ENCODE measurements around the gene ST6GALNAC3. TPM values are rescaled to one million over a fixed set of nuclear protein-coding genes. Genes with fewer than 3 reads are reported as not detected.
A peak's percentile ranks its signal among the peaks of the same experiment; 100 is the strongest.

Gene ST6GALNAC3
- total RNA-seq, 1 experiment from 2014 or later, result 2.2 TPM

DNA sequence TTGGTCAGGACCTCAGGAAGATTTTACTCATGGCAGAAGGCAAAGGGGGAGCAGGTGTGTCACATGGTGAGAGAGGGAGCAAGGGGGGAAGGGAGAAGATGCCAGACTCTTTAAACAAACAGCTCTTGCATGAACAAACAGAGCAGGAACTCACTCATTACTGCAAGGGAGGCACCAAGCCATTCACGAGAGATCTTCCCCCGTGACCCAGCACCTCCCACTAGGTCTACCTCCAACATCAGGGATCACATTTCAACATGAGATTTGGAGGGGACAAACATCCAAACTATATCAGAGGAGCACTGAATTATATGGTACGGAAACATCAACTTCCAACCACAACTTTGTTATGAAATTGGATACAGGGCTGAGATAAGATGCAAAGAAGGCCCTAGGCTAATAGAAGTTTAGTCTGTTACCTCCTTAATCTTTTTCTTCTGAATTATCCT, 164.9 kb downstream of the ST6GALNAC3 start:
- DNase-seq (ENCODE audit: low read depth, low spot score) (no peak), ATAC-seq (no peak)
- Histone ChIP-seq H2AFZ (ENCODE audit: low read depth, low read length, poor library complexity, severe bottlenecking) (no peak overlapping the region), H3K79me2 (ENCODE audit: insufficient read depth, low read length) (no peaks in the 10 kb centered on the region), H4K20me1 (ENCODE audit: insufficient read depth) (no peaks in the 10 kb centered on the region), H3K9me2 (ENCODE audit: insufficient read depth) (no peaks in the 10 kb centered on the region), H3K9ac (ENCODE audit: low read length) (no peak overlapping the region), H3K27me3 (ENCODE audit: insufficient read depth, low read length) (no peaks in the 10 kb centered on the region), H3K4me1 (ENCODE audit: control insufficient read depth in 1 of 2, insufficient read depth in 2 of 2, low read length in 2 of 2) (peaks cover 42 to 52% of the 10 kb centered on the region in 2 experiments), H3K4me2 (ENCODE audit: low read length) (peak overlapping the region; percentile 24; the same call in 1 of the 2 replicates), H3K9me3 (ENCODE audit: control insufficient read depth in 1 of 2, insufficient read depth in 1 of 2, low read depth in 1 of 2, low read length in 2 of 2) (0 out of 4 replicates have a peak, but pooled peaks cover 0 to 3% of the 10 kb centered on the region in 2 experiments), H3K4me3 (replicated peaks in 1 of 2; ENCODE audit: low read depth in 1 of 2, low read length in 2 of 2) (no peak overlapping the region), H3K27ac (ENCODE audit: low read depth, low read length) (peak overlapping the region; percentile 87; the same call in 1 of the 2 replicates), H3K36me3 (ENCODE audit: control insufficient read depth in 1 of 2, insufficient read depth in 2 of 2, low read length in 2 of 2) (no peaks in the 10 kb centered on the region)
- CTCF ChIA-PET, result no interaction called here
- BruUV-seq (replicated peaks), result no TSS peak
- POLR2A ChIA-PET, result no interaction called here
- RAD21 ChIA-PET (ENCODE audit: low non-redundant PET in 1 of 2, low total read pairs in 2 of 2, uncharacterized antibody in 2 of 2, unreplicated experiment in 2 of 2), result no interaction called here
- intact Hi-C loops (cut with micrococcal nuclease), result no loop called here
- TF ChIP-seq EGR1 (IDR thresholded peaks at IDR 0.05; ENCODE audit: low read depth) (no peak), ELF1 (IDR thresholded peaks at IDR 0.05; ENCODE audit: borderline replicate concordance, low read depth) (no peak), SIN3A (IDR thresholded peaks at IDR 0.05; ENCODE audit: low read depth) (no peak), EZH2phosphoT487 (IDR thresholded peaks at IDR 0.05; ENCODE audit: borderline replicate concordance) (no peak), JUND (IDR thresholded peaks at IDR 0.05) (no peak), POLR2AphosphoS5 (IDR thresholded peaks at IDR 0.05; ENCODE audit: low read depth, low read length) (no peak), SRF (IDR thresholded peaks at IDR 0.05; ENCODE audit: low read depth) (no peak), REST (IDR thresholded peaks at IDR 0.05; ENCODE audit: low read depth) (no peak)
- TF ChIP-seq, protein P1, sequence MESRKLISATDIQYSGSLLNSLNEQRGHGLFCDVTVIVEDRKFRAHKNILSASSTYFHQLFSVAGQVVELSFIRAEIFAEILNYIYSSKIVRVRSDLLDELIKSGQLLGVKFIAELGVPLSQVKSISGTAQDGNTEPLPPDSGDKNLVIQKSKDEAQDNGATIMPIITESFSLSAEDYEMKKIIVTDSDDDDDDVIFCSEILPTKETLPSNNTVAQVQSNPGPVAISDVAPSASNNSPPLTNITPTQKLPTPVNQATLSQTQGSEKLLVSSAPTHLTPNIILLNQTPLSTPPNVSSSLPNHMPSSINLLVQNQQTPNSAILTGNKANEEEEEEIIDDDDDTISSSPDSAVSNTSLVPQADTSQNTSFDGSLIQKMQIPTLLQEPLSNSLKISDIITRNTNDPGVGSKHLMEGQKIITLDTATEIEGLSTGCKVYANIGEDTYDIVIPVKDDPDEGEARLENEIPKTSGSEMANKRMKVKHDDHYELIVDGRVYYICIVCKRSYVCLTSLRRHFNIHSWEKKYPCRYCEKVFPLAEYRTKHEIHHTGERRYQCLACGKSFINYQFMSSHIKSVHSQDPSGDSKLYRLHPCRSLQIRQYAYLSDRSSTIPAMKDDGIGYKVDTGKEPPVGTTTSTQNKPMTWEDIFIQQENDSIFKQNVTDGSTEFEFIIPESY (IDR thresholded peaks at IDR 0.05; ENCODE audit: extremely low read depth, insufficient replicate concordance, low read length), result no peak

All from HCT116 (cell line).